Stimulated activated CD8-positive, alpha-beta memory T cell treated with anti-CD3 and anti-CD28 coated beads, Interleukin-7, amount 100 ng/mL, for 4 hours (primary cell): ENCODE measurements around the gene ZBTB1.
"Not testable (repeated sequence)": the region's sequence is repeated elsewhere in the genome, so short reads cannot be mapped to it uniquely, and the experiment has no call there.

Experiments
- DNase-seq, 2 donors: peaks; one replicate each; pipeline ENCODE4 v3.0.0-alpha.2; 2020; ENCODE audit warnings: low read depth in 2 of 2

Gene ZBTB1

GRCh38 chr14:64569646-64570045 lies 65.1 kb downstream of the ZBTB1 start:
- not testable (repeated sequence) for DNase-seq

- DNase-seq: no peak
These were observed 68.0 kb downstream of the ZBTB1 start for GRCh38 chr14:64572386-64573104.

GRCh38 chr14:64573109-64573508 lies 68.5 kb downstream of the ZBTB1 start:
- no peak for DNase-seq
